Activated T-helper 9 cell treated with anti-CD3 and anti-CD28 coated beads, Interleukin-2, amount 50 U/mL, for 16 hours (primary cell): ENCODE results near the gene CRACDL.

Experiments
- DNase-seq: peaks from one replicate; pipeline ENCODE4 v3.0.0-alpha.2; 2020; ENCODE audit warnings: low read depth

The CRACDL gene

GRCh38 chr2:98926601-98927000 is 9.4 kb downstream of the CRACDL start:
- no peak for DNase-seq

GRCh38 chr2:98924910-98925309 is 11.1 kb downstream of the CRACDL start:
- no peak for DNase-seq

- DNase-seq = no peak
Observed at GRCh38 chr2:98924038-98924830, 11.8 kb downstream of the CRACDL start.

- no peak for DNase-seq
Observed at GRCh38 chr2:98923244-98923940, 12.6 kb downstream of the CRACDL start.

- DNase-seq = no peak
Observed at GRCh38 chr2:98921062-98921461, 15.0 kb downstream of the CRACDL start.

GRCh38 chr2:98917031-98917471 is 19.0 kb downstream of the CRACDL start:
- no peak for DNase-seq

GRCh38 chr2:98915751-98916358 is 20.2 kb downstream of the CRACDL start:
- DNase-seq = no peak

DNA sequence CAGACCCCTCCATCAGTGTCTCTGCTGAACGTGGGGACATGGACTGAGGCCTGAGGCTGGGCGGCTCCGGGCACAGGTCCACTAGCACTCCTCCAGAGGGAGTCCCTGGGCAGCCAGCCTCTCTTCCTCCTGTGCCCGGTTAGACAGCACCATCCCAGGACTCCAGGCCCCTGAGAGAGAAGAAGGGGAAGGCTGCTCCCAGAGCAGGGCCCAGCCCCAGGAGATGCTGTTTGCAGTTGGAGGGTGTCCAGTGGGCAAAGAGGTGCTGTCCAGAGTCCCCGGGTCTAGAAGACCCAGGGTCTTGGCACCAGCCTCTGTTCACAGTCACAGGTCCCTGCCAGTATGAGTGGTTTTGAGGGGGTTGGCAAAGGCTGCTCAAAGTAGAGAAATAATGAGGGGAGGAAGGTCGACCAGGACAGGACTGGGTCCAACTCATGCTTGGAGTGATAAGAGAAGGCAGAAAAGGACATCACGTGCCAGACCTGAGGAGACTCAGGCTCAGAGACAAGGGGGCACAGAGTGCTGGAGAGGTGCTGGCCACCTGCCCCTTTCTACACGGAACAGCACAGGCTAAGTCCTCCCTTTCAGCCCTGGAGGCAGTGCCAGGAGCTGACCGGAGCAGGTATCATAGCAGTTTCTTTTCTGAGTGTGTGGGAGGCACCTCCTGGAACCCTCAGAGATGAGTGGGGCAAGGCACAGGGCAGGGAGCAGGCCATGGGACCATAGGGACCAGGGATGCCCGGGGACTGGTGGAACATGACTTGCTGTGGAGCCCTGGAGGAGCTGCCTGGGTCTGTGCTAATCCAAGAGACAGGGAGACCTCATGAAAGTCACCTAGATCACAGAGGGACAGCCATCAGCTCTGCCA is 21.1 kb downstream of the CRACDL start:
- no peak for DNase-seq

DNA sequence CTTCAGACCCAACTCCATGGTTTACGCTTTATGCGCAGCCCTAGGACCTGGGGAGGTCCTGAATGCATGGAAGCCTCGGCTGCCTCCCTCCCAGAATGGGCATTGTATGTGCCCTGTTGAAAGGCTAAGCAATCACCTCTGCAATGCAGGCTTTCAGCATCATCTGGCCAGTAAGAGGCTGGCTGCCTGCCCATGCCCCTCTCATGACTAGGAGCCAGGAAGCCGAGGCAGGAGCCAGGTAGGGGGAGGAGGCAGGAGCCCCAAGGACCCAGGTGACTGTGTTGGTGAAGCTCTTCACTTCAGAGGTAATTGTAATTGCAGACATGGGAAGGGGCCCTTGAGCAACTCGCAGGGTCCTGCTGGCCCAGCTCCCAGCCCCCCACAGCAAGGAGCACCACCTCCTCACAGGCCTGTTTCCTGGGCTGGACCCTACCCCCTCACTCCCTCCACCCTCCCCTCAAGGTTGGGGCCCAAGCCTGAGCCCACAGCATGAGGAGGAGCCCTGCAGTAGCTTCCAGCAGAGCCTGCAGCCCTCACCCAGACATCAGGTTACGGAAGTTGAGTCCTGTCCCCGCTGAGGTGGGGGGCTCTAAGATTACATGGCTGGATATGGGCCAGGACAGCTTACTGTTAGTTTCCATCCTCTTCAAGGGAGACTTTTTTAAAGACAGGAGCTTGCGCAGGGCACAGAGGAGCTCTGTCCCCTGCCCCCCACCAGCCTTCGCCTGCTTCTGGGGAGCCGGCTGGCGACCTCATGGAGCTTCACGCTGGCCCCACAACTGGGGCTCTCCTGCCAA is 21.9 kb downstream of the CRACDL start:
- no peak for DNase-seq

DNA sequence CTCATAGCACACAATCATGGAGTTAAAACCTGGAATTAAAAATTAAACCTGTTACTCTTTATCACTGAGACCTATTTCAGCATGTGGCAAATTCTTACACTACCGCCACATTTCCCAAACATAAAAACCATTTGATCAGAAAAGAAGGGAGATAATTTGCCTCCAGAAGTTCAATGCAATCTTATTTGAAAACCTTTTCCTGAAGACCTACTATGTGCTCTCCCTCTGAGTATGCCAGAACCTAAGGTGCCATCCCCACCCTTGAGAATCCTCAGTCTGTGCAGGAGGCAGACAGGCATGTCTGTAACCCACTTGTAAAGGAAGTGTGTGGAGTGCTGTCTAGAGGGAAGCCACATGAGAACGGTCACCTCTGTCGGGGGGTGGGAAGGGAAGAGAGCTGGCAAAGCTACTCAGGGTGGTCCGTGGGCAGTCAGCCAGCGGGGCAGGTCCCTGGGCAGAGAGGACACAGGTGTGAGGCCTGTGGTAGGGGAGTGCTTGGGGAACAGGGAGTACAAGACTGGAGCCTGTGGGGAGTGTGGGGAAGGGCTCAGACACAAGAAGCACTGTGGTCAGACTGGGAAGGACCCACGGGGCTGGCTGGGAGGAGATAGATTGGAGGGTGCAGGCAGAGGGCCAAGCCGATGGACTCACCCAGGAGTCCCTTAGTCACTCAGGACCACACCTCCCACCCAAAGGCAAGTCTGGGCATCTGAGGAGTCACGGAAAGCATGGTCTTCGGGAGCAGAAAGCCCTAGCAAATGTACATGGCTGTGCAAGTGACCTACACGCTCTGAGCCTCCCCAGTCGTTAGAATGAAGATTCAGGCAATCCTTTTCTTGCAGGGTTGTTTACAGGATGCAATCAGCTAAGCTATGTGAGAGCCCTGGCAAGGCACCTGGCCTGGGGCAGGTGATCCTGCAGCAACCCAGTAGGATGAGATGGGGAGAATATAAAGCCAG is 22.8 kb downstream of the CRACDL start:
- no peak for DNase-seq

GRCh38 chr2:98912221-98912851 is 23.7 kb downstream of the CRACDL start:
- no peak for DNase-seq

GRCh38 chr2:98911376-98912154 is 24.5 kb downstream of the CRACDL start:
- no peak for DNase-seq

GRCh38 chr2:98911126-98911375 is 25.0 kb downstream of the CRACDL start:
- no peak for DNase-seq

GRCh38 chr2:98910349-98911125 is 25.5 kb downstream of the CRACDL start:
- no peak for DNase-seq

GRCh38 chr2:98909317-98910211 is 26.5 kb downstream of the CRACDL start:
- DNase-seq = no peak

GRCh38 chr2:98908931-98909316 is 27.1 kb downstream of the CRACDL start:
- no peak for DNase-seq
